BJ (cell line): ENCODE results near the gene MTSS2. TPM values are rescaled to one million over a fixed set of nuclear protein-coding genes. Genes with fewer than 3 reads are reported as not detected.
A peak's percentile ranks its signal among the peaks of the same experiment; 100 is the strongest.

Experiments
- CTCF ChIA-PET: fragments of 350-600 bp; formaldehyde crosslinking; extraction: SDS; loops from one replicate; lab custom pipeline; 2021; ENCODE audit warnings: antibody characterized with exemption, inconsistent platforms; lab: Yijun Ruan, JAX
- POLR2A ChIA-PET: fragments of 300-600 bp; sonication (Branson Sonifier 250); formaldehyde crosslinking; extraction: SDS; loops from one replicate; lab custom pipeline; 2021; ENCODE audit warnings: antibody characterized with exemption; lab: Charles Lee
- DNase-seq: peaks from one replicate; pipeline ENCODE4 v3.0.0-alpha.2; 2011; ENCODE audit warnings: low read depth
- H3K27me3 ChIP-seq: 2 replicates; pipeline ENCODE4 v1.6.0; 2011; ENCODE audit warnings: low read length; ENCODE audit not compliant: control insufficient read depth, insufficient read depth
- H3K36me3 ChIP-seq: 2 replicates; pipeline ENCODE4 v1.5.1; 2011; ENCODE audit warnings: low read length; ENCODE audit not compliant: control insufficient read depth, insufficient read depth
- H3K4me3 ChIP-seq: 2 replicates; pipeline ENCODE4 v1.5.1; 2011; ENCODE audit warnings: low read depth, mild to moderate bottlenecking, control low read depth, low read length
- CTCF ChIP-seq: IDR thresholded peaks from 2 replicates; pipeline ENCODE4 v1.5.1; 2011; ENCODE audit warnings: low read depth, mild to moderate bottlenecking, control low read depth, inconsistent platforms, low read length, moderate library complexity; ENCODE audit not compliant: insufficient read depth
- polyA plus RNA-seq: library from polyadenylated mRNA; depleted of rRNA; stranded (reverse); fragments of >200 nt; gene quantifications from 2 replicates; pipeline ENCODE4 v1.2.3, GENCODE V29; 2011

Gene MTSS2
- polyA plus RNA-seq, 1 experiment = 170 TPM

- TF ChIP-seq CTCF = no peak
- ChIA-PET POLR2A (no interaction called here), CTCF (interaction anchor here (1.0 kb wide), 1 partner anchor 14 kb away, joined by 4 read pairs; no protein-coding TSS in a partner anchor)
These were observed 31.2 kb upstream of the MTSS2 start for GRCh38 chr16:70717065-70717464.

GRCh38 chr16:70715860-70716357 lies 30.1 kb upstream of the MTSS2 start:
- no peak overlapping the region for H3K4me3 ChIP-seq
- H3K27me3 ChIP-seq = no peaks in the 10 kb centered on the region
- no peaks in the 10 kb centered on the region; the same call in none of the 2 replicates for H3K36me3 ChIP-seq
- TF ChIP-seq CTCF = no peak
- CTCF ChIA-PET = interaction anchor here (1.3 to 3.3 kb wide), 6 partner anchors 11 to 55 kb away, joined by 4 to 25 read pairs (median 9); no protein-coding TSS in a partner anchor
- DNase-seq = no peak
- POLR2A ChIA-PET = interaction anchor here (1.0 to 2.6 kb wide), 2 partner anchors 8 to 13 kb away, joined by 3 to 16 read pairs; no protein-coding TSS in a partner anchor

More at GRCh38 chr16:70717065-70717464, 31.2 kb upstream of the MTSS2 start:
- Histone ChIP-seq H3K27me3 (no peaks in the 10 kb centered on the region), H3K36me3 (no peaks in the 10 kb centered on the region; the same call in none of the 2 replicates), H3K4me3 (no peak overlapping the region)
- DNase-seq = no peak

- Histone ChIP-seq H3K36me3 (no peaks in the 10 kb centered on the region; the same call in none of the 2 replicates), H3K4me3 (no peak overlapping the region), H3K27me3 (no peaks in the 10 kb centered on the region)
- DNase-seq = peak; percentile 98
- ChIA-PET CTCF (interaction anchor here (1.3 to 3.3 kb wide), 9 partner anchors 8 to 56 kb away, joined by 4 to 25 read pairs (median 6); no protein-coding TSS in a partner anchor), POLR2A (interaction anchor here (1.0 to 2.6 kb wide), 3 partner anchors 8 to 27 kb away, joined by 3 to 16 read pairs (median 3); no protein-coding TSS in a partner anchor)
- peak; percentile 26 for TF ChIP-seq CTCF
These were observed 29.4 kb upstream of the MTSS2 start for GRCh38 chr16:70715055-70715858.

GRCh38 chr16:70714581-70715054 lies 28.8 kb upstream of the MTSS2 start:
- Histone ChIP-seq H3K4me3 (no peak overlapping the region), H3K27me3 (no peaks in the 10 kb centered on the region), H3K36me3 (no peaks in the 10 kb centered on the region; the same call in none of the 2 replicates)
- ChIA-PET CTCF (interaction anchor here (1.3 to 3.3 kb wide), 9 partner anchors 8 to 56 kb away, joined by 4 to 25 read pairs (median 6); no protein-coding TSS in a partner anchor), POLR2A (interaction anchor here (1.3 to 2.6 kb wide), 2 partner anchors 12 to 27 kb away, joined by 3 to 16 read pairs; no protein-coding TSS in a partner anchor)
- no peak for TF ChIP-seq CTCF
- no peak for DNase-seq
